SU-DHL-6 (cell line): ENCODE results near the gene RIMBP2.

ENCODE experiments used
- H2AFZ ChIP-seq: fragments of 200-600 bp; sonication (generic); 2 replicates; pipeline ENCODE4 v1.6.1; 2014; ENCODE audit warnings: low read depth, mild to moderate bottlenecking, moderate library complexity, mixed read lengths, antibody characterized with exemption, low read length; ENCODE audit not compliant: severe bottlenecking
- H3F3A ChIP-seq: fragments of 200-600 bp; shearing (Covaris generic); 2 replicates; pipeline ENCODE4 v1.6.0; 2016; ENCODE audit warnings: antibody characterized with exemption, mild to moderate bottlenecking; ENCODE audit not compliant: insufficient read depth
- H3K27ac ChIP-seq: fragments of 200-600 bp; sonication (generic); 2 replicates; pipeline ENCODE4 v1.5.1; 2016; ENCODE audit warnings: low read depth, mild to moderate bottlenecking, low read length, moderate library complexity, mixed read lengths
- H3K27me3 ChIP-seq: fragments of 200-600 bp; sonication (generic), shearing (Covaris generic); 2 replicates; pipeline ENCODE4 v1.6.0; 2014; ENCODE audit warnings: mild to moderate bottlenecking, low read length
- H3K36me3 ChIP-seq: fragments of 200-600 bp; sonication (generic); 2 replicates; pipeline ENCODE4 v1.6.1; 2014; ENCODE audit warnings: mild to moderate bottlenecking, low read length, mixed read lengths
- H3K4me2 ChIP-seq: fragments of 300-600, 200-600 bp; shearing (Covaris generic), sonication (generic); 2 replicates; pipeline ENCODE4 v1.6.0; 2014; ENCODE audit warnings: low read length, low read depth, mild to moderate bottlenecking; ENCODE audit not compliant: poor library complexity, severe bottlenecking
- H3K4me3 ChIP-seq: fragments of 200-600 bp; sonication (generic); 2 replicates; pipeline ENCODE4 v1.5.1; 2014; ENCODE audit warnings: antibody characterized with exemption, low read length, mild to moderate bottlenecking, mixed read lengths; ENCODE audit not compliant: insufficient read depth, poor library complexity, severe bottlenecking
- H3K79me2 ChIP-seq: fragments of 200-600 bp; sonication (generic); 2 replicates; pipeline ENCODE4 v1.6.1; 2014; ENCODE audit warnings: mild to moderate bottlenecking, low read length, moderate library complexity; ENCODE audit not compliant: insufficient read depth
- H3K9ac ChIP-seq: fragments of 200-600 bp; sonication (generic); 2 replicates; pipeline ENCODE4 v1.7.0; 2014; ENCODE audit warnings: mild to moderate bottlenecking, low read length
- H3K9me2 ChIP-seq: fragments of 200-600 bp; sonication (generic); replicated peaks from 2 replicates; pipeline ENCODE4 v1.6.1; 2014; ENCODE audit warnings: low read length; ENCODE audit not compliant: insufficient read depth
- H3K9me3 ChIP-seq: fragments of 200-600 bp; sonication (generic); 2 replicates; pipeline ENCODE4 v1.6.1; 2014; ENCODE audit warnings: low read length, mixed read lengths; ENCODE audit not compliant: insufficient read depth
- H4K20me1 ChIP-seq: fragments of 200-600 bp; sonication (generic); 2 replicates; pipeline ENCODE4 v1.6.1; 2014; ENCODE audit warnings: low read depth, mild to moderate bottlenecking, antibody characterized with exemption, low read length, moderate library complexity, mixed read lengths
- EZH2phosphoT487 ChIP-seq: fragments of 200-600 bp; sonication (generic), shearing (Covaris generic); conservative IDR thresholded peaks from 2 replicates; pipeline ENCODE4 v1.6.1; 2018; ENCODE audit warnings: mild to moderate bottlenecking, antibody characterized with exemption, low read length, moderate library complexity, mixed read lengths
- TF ChIP-seq, protein P1 (sequence below): fragments of 200-600 bp; sonication (generic); IDR thresholded peaks from one replicate; pipeline ENCODE4 v1.5.1; 2017; ENCODE audit warnings: antibody characterized with exemption, mild to moderate bottlenecking, low read length, moderate library complexity; ENCODE audit not compliant: insufficient read depth, poor library complexity, severe bottlenecking

Gene RIMBP2

DNA sequence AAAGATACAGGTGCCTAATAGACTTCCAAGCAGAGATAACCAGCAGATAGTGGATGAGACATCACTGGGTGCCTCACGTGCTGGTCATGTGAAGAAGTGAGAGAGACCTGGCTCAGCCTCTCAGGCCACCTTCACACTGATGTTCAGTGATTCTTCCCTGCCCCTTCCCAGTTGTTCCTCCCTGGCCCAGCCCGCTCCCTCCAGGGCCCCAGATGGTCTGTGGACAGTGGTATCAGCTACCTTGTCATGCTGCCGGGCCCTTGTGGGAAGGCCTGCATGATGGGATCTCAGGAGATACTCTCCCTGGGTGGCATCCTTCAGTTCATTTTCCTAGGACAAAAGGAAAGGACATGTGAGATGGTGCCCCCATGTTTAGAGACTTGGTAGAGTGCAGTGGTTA, 198.5 kb downstream of the RIMBP2 start:
- H3K36me3 ChIP-seq, result no peaks in the 10 kb centered on the region
- H3K9me3 ChIP-seq, result no peaks in the 10 kb centered on the region

DNA sequence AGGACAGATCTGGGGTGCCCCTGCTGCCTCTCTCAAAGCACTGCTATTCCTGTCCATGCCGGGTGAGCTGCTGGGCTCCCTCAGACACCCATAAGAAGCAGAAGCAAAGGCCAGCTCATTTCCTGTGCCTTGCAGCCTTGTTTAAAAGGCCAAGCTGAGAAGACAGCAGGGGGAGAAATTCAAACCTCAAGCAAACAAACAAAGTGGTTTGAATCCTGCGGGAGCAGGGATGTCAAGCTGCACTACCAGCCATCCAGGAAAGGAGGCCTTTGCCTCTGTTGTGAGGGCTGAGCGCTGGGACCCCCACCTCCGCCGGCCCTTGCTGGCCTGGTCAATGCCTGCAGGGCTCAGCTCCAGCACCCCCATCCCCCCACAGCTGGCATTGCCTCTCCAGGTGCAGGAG, 201.9 kb downstream of the RIMBP2 start:
- H3K9me2 ChIP-seq, result no peaks in the 10 kb centered on the region
- H3K79me2 ChIP-seq, result no peaks in the 10 kb centered on the region
- no peak overlapping the region for H3K4me3 ChIP-seq
- no peaks in the 10 kb centered on the region for H3K9me3 ChIP-seq
- no peaks in the 10 kb centered on the region for H3F3A ChIP-seq
- H3K36me3 ChIP-seq, result no peaks in the 10 kb centered on the region
- TF ChIP-seq, protein P1, sequence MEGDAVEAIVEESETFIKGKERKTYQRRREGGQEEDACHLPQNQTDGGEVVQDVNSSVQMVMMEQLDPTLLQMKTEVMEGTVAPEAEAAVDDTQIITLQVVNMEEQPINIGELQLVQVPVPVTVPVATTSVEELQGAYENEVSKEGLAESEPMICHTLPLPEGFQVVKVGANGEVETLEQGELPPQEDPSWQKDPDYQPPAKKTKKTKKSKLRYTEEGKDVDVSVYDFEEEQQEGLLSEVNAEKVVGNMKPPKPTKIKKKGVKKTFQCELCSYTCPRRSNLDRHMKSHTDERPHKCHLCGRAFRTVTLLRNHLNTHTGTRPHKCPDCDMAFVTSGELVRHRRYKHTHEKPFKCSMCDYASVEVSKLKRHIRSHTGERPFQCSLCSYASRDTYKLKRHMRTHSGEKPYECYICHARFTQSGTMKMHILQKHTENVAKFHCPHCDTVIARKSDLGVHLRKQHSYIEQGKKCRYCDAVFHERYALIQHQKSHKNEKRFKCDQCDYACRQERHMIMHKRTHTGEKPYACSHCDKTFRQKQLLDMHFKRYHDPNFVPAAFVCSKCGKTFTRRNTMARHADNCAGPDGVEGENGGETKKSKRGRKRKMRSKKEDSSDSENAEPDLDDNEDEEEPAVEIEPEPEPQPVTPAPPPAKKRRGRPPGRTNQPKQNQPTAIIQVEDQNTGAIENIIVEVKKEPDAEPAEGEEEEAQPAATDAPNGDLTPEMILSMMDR, result no peak
- no peak for TF ChIP-seq EZH2phosphoT487
- no peak overlapping the region for H3K9ac ChIP-seq
- no peaks in the 10 kb centered on the region for H3K27me3 ChIP-seq
- H3K27ac ChIP-seq, result no peak overlapping the region
- no peak overlapping the region for H2AFZ ChIP-seq
- H4K20me1 ChIP-seq, result no peaks in the 10 kb centered on the region
- H3K4me2 ChIP-seq, result no peak overlapping the region

More for the DNA sequence above, 198.5 kb downstream of the RIMBP2 start:
- H3K9me2 ChIP-seq, result no peaks in the 10 kb centered on the region
- H3K79me2 ChIP-seq, result no peaks in the 10 kb centered on the region
- H3K9ac ChIP-seq, result no peak overlapping the region
- H2AFZ ChIP-seq, result no peak overlapping the region
- H3F3A ChIP-seq, result no peaks in the 10 kb centered on the region
- no peak overlapping the region for H3K4me3 ChIP-seq
- H3K4me2 ChIP-seq, result no peak overlapping the region
- H3K27ac ChIP-seq, result no peak overlapping the region
- H3K27me3 ChIP-seq, result no peaks in the 10 kb centered on the region
- H4K20me1 ChIP-seq, result no peaks in the 10 kb centered on the region
- TF ChIP-seq, protein P1, result no peak
- TF ChIP-seq EZH2phosphoT487, result no peak

DNA sequence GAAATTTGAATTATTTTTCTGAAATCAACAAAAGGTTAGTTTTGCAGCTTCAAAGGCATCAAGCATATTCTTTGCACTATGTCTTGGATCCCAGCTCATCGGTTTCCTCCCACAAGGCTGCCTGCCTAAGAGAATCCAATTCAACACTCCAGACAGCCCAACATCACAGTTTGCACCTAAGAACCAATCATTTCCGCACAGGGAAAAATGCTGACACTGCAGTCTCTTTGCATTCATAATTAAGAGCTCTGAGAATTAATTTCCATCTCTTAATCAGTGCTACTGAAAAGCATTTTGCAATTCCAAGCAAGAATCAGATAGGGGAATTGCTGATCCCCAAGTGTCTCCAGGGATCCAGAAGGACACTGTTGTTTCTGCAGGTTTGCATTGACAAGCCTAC, 202.5 kb downstream of the RIMBP2 start:
- TF ChIP-seq, protein P1, result no peak
- no peak for TF ChIP-seq EZH2phosphoT487

More for the DNA sequence above, 202.5 kb downstream of the RIMBP2 start:
- Histone ChIP-seq H3K9me3 (no peaks in the 10 kb centered on the region), H3K27me3 (no peaks in the 10 kb centered on the region), H3K9ac (no peak overlapping the region), H3K36me3 (no peaks in the 10 kb centered on the region), H3K9me2 (no peaks in the 10 kb centered on the region), H3K79me2 (no peaks in the 10 kb centered on the region), H3K27ac (no peak overlapping the region), H3K4me2 (no peak overlapping the region), H3F3A (no peaks in the 10 kb centered on the region), H4K20me1 (no peaks in the 10 kb centered on the region), H3K4me3 (no peak overlapping the region), H2AFZ (no peak overlapping the region)
